ENCODE data around the gene FGF5.
"Not testable (repeated sequence)": the region's sequence is repeated elsewhere in the genome, so short reads cannot be mapped to it uniquely, and the experiment has no call there.

Gene FGF5

GRCh38 chr4:80255329-80256095 lies 11.0 kb upstream of the FGF5 start:
- DNase-seq = no peak

GRCh38 chr4:80257851-80258250 lies 8.6 kb upstream of the FGF5 start:
- no peak for DNase-seq

DNA sequence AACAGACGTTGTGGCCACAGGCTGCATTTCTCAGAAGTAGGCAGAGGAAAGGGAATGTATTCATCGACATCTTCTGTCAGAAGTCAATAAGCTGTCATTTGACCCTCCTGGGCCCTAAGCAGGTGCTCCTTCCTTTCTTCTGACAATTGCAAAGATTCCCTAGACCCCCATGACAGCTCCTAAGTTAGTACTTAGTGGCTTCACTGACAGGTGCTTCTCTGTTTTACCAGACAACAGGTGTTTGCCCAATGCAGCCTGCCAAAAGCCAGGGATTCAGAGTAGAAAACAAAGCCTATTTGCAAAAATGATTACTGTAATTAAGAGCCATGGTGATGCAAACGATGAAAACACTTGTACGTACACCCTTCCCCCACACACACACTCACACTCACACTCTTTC lies 7.5 kb upstream of the FGF5 start:
- no peak for DNase-seq

GRCh38 chr4:80259817-80260216 lies 6.6 kb upstream of the FGF5 start:
- no peak for DNase-seq

DNA sequence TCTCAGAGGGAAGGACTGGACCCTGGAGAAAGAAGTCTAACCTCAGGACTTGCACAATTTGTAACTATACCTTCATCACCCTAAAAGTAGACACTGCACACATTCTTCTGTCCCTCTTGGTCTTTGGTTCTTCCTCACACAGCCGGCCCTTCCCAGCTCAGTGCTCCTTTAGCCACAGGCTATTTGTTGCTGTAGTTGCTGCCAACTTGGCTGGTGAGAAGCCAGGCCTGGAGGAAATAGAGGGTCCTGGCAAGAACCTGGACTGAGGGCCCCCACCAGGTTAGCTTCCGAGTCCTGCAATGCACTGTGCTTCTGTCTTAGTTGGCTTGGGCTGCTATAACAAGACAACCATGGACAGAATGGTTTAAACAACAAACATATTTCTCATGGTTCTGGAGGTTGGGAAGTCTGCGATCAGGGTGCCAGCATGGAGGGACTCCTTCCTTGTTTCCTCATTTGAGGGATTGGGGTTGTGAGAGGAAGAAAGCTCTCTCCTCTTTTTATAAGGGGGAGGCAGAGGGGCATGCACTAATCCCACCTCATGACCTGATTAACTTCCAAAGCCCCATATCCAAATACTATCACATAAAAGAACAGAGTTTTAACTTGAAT lies 4.4 kb upstream of the FGF5 start:
- no peak for DNase-seq

GRCh38 chr4:80263541-80264351 lies 2.7 kb upstream of the FGF5 start:
- DNase-seq = no peak

DNA sequence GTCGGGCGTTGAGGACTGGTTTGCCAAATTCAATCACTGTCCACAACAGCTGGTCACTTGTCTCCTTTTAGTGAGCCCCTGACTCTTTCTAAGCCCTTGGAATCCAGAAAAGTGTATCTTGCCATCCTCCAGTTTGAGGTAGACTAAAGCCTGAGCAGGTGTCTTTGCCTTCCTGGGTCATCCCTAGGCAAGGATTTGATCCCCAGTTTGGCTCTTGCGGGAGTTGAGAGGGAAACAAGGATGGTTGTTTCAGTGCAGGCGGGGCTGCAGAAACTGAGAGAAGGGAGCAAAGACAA lies 2.2 kb upstream of the FGF5 start:
- DNase-seq = no peak

- no peak for DNase-seq
Observed at GRCh38 chr4:80264825-80265224, 1.6 kb upstream of the FGF5 start.

- no peak for DNase-seq
Observed at GRCh38 chr4:80265571-80266252, 752 bp upstream of the FGF5 start.

- DNase-seq = no peak
Observed at GRCh38 chr4:80266902-80267380, 477 bp downstream of the FGF5 start.

DNA sequence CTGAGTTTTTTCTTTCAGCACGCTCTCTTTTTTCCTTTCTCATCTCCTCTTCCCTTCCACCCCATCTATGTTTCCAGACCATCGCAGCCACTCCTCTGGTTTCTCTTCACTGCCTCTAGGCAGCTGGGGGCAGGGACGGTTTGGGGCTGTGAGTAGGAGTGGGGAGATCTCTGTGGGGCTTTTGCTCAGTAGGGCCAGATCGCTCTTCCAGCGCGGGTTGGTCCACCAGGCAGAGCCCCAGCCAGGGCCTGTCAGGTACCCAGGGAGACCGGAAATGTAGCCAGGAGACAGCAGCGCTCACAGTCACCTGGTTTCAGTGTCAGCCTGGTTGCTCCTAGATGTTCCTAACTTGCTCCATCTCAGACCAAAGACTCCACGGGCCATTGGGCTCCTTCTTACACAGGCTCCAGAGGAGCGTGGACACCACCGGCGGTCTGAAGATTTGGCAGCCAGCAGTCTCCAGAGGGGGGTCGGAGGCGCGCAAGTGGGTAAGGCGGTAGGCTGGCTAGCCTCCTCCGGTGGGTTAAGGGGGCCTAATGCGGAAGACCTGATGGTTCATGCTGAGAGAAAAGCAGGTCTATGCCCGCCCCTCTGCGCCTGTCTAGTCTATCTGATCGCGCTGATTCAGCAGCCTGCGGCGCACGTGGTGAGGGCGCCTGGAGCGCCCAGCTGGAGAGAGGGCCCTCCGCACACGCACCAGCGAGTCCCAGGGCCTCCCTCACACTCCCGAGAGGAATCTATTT lies 1.8 kb downstream of the FGF5 start:
- DNase-seq = no peak

DNA sequence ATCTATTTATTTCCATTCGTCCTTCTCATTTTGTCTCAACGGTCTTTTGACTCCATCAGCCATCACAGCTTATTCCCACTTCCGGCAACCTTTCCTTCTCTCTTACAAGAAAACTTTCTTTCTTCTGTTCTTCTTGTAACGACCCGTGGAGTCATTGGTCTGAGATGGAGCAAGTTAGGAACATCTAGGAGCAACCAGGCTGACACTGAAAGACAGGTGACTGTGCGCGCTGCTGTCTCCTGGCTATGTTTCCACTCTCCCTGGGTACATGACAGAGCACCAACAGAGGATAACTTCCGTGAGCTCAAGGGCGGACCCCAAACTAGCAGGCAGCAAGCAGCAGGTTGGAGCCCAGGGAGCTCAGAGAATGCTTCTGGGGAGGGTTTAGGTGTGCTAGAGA lies 2.5 kb downstream of the FGF5 start:
- no peak for DNase-seq

DNA sequence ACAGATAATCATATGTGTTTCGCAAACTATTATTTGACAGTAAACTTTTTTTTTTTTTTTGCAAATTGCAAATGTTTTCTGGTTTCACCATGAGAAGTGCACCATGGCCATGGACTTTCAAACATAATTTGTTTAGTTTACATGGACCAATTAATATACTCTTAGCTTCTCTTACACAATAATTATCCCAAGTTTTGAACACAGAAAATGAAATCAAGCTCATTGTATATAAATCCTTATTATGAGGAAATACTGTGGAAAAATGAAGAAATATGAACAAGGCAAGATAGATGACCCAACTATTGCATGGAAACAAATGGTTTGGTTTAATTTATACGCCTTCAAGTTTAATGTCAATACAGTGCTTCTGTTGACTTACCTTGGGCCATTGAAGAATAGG lies 3.9 kb downstream of the FGF5 start:
- no peak for DNase-seq

DNA sequence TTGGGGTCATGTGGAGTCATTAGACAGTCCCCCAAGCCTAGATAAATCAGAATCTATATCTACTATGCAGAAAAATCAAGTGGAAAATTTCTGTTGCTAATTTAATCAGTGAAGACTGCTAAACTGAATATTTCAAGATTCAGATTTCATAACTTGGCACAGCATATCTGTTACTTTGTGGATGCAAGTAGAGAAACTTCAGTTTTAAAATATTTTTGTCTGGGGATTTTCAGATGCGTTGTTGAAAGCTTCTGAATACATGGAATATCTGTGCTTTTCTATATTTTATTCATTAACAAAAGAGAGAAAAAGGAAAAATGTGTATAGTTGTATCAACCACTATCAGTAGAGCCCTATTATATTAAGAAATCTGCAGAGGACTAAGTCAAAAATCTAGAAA lies 4.4 kb downstream of the FGF5 start:
- DNase-seq = no peak

- DNase-seq = no peak
Observed at GRCh38 chr4:80271801-80272200, 5.3 kb downstream of the FGF5 start.

- DNase-seq = no peak
Observed at GRCh38 chr4:80276931-80277330, 10.5 kb downstream of the FGF5 start.

DNA sequence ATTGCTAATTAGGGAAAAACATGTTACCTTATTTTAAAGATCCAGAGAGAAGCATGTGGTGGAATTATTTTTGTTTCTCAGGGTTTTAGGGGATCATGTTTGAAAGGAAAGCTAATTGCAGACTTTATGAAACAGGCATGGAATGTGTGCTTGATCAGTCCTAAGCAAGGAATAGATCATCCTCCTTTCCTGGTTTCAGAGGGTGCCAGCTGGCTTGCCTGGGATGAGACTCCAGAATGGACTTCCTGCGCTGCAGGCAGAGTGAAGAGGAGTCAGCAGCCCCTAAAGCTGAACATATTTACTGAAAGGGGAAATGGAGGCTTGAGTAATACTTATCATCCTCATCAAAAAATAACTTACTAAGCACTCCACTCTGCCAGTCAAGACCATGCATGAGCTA lies 13.3 kb downstream of the FGF5 start:
- DNase-seq = no peak

GRCh38 chr4:80286451-80286850 lies 20.0 kb downstream of the FGF5 start:
- DNase-seq = no peak

DNA sequence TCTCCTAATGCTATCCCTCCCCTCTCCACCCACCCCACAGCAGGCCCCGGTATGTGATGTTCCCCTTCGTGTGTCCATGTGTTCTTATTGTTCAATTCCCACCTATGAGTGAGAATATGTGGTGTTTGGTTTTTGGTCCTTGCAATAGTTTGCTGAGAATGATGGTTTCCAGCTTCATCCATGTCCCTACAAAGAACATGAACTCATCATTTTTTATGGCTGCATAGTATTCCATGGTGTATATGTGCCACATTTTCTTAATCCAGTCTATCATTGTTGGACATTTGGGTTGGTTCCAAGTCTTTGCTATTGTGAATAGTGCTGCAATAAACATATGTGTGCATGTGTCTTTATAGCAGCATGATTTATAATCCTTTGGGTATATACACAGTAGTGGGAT lies 24.2 kb downstream of the FGF5 start:
- DNase-seq = not testable (repeated sequence)

DNA sequence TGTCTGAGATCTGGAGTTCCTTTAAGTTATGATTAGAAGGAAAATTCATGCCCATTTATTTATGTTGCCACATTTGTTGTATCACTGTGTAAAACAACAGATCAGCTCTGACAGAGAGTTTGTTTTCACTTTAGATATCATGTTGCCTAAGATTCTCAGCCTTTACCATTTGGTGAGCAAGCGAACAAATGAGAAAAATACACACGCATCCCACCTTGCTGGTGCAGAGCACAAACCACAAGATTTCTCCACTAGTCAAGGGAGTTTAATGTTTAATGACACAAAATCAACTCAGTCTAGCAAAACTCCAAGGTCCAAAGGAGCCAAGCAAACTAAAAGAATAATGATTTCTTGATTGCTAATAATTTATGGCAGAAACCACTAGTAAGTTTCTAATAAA lies 27.7 kb downstream of the FGF5 start:
- no peak for DNase-seq

GRCh38 chr4:80295336-80295735 lies 28.9 kb downstream of the FGF5 start:
- no peak for DNase-seq

DNA sequence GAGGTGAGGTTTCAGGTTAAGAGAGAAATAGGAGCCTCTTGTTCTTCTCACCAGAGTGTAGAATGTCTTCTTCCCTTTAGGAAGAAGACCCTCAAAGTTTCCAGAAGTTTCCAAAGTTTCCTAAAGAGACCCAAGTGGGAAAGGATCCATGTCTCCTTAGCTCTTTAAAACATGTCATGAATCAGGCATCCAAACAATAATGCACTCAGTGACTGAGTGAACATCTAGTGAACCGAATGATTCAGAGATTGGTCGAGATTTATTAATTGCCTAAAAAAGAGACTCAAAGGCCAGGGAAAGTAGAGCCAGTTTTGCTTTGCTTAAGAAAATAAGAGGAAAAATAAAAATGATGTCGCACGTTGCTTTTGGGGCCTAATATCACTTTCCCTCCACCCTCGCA lies 29.4 kb downstream of the FGF5 start:
- DNase-seq = no peak

DNA sequence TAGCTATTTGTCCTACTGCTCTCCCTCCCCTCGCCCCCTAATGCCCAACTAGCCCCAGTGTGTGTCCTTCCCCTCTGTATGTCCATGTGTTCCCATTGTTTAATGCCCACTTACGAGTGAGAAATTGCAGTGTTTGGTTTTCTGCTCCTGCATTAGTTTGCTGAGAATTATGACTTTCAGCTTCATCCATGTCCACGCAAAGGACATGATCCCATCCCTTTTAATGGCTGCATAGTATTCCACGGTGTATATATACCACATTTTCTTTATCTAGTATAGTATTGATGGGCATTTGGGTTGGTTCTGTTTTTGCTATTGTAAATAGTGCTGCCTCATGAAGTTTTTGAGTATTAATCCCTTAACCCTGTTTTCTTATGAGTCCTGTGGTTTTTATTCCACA lies 35.4 kb downstream of the FGF5 start:
- DNase-seq = no peak
